ENCODE data around the gene TAF3.
A peak's percentile ranks its signal among the peaks of the same experiment; 100 is the strongest.

The TAF3 gene

DNA sequence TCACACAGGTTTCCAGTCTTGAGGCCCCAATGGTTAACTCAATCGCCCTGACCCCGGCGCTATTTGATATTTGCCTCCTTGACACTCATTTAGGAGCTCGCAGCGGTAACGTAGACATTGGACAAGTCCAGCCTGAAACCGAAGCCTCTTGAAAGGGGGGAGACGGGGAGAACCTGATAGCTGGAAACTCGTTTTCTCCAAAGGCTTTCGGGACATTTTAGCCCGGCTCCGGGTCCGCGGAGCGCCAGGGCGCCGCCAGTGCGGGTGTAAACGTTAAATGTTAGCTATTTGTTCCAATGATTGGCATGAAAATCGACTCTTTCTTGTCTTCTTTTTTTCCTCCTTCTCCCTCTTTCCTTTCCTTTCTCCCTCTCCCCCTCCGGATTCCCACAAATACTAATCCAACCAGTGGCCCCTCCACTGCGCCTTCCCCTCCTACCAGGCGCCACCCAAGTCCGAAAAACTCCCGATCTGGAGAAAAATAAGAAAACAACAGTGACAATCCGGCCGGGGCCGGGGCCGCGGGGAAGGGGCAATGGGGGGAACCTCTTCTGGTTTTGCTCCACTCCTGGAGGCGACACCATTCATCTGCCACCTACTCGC lies 219.0 kb downstream of the TAF3 start:
- no peak overlapping the region for H3K9ac ChIP-seq (ENCODE audit: low read depth, low read length)
- H3K79me2 ChIP-seq (ENCODE audit: insufficient read depth, low read length): no peaks in the 10 kb centered on the region
- no peak overlapping the region for H3K4me3 ChIP-seq (ENCODE audit: low read depth in 1 of 2, low read length in 2 of 2)
- TF ChIP-seq, protein P1, sequence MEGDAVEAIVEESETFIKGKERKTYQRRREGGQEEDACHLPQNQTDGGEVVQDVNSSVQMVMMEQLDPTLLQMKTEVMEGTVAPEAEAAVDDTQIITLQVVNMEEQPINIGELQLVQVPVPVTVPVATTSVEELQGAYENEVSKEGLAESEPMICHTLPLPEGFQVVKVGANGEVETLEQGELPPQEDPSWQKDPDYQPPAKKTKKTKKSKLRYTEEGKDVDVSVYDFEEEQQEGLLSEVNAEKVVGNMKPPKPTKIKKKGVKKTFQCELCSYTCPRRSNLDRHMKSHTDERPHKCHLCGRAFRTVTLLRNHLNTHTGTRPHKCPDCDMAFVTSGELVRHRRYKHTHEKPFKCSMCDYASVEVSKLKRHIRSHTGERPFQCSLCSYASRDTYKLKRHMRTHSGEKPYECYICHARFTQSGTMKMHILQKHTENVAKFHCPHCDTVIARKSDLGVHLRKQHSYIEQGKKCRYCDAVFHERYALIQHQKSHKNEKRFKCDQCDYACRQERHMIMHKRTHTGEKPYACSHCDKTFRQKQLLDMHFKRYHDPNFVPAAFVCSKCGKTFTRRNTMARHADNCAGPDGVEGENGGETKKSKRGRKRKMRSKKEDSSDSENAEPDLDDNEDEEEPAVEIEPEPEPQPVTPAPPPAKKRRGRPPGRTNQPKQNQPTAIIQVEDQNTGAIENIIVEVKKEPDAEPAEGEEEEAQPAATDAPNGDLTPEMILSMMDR (IDR thresholded peaks at IDR 0.05; ENCODE audit: borderline replicate concordance, extremely low read depth, low read length, poor library complexity, severe bottlenecking): no peak
- DNase-seq (no peak), ATAC-seq (ENCODE audit: insufficient read depth, low read depth) (no peak)
- H3K4me2 ChIP-seq (ENCODE audit: insufficient read depth, low read length): no peak overlapping the region
- H3K36me3 ChIP-seq (ENCODE audit: insufficient read depth, low read length): no peaks in the 10 kb centered on the region
- no peak overlapping the region for H2AFZ ChIP-seq (ENCODE audit: low read depth, low read length)
- H3K9me3 ChIP-seq (ENCODE audit: insufficient read depth, low read length, severe bottlenecking): no peaks in the 10 kb centered on the region
- H3K27me3 ChIP-seq (ENCODE audit: insufficient read depth, low read length, poor library complexity): peaks cover 5% of the 10 kb centered on the region
- H3K4me1 ChIP-seq (ENCODE audit: insufficient read depth, low read length): no peaks in the 10 kb centered on the region
- no peaks in the 10 kb centered on the region for H4K20me1 ChIP-seq (ENCODE audit: insufficient read depth, low read length)
- H3K27ac ChIP-seq (ENCODE audit: low read length): no peak overlapping the region

DNA sequence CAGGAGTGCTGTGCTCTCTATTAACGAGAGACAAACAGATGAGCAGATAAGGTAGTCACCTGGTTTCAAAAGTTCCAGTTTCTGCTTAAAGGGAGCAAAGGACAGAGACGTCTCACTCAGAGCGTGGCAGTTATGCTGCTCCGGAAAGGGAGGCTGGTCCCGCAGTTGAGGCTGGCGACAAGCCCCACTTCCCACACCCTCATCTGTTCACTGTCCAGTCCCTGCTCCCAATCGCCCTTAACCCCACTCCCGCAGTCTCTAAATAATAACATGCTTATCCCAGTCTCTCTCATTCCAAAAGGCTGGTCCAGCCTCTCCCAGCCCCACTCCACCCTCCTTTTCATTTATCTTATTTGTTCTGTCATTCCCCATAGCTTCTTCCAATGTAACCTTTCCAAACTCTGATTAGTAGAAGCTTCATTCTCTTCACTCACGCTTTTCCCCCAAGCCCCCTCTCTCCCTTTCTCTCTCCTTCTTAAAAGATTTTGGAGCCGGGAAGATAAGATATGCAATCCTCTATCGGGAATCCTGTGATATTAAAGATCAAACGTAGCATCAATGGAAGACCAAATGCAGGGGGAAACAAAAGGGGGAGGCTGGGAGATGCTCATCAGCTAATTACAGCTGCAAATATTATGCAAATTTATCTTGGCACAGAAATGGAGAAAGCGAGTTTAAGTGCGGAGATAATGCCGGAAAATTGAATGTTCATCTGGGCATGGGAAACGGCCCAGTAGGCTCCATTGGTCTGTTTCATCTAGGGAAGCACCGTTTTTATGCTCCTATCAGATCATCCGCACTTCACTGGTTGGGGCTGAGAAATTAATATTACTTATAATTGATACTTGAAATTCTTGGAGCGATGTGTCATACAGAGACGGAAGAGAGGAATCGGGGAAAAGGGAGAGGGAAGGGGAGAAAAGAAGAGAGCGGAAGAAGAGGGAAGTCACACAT lies 219.9 kb downstream of the TAF3 start:
- Histone ChIP-seq H3K4me1 (ENCODE audit: insufficient read depth, low read length) (no peaks in the 10 kb centered on the region), H3K79me2 (ENCODE audit: insufficient read depth, low read length) (no peaks in the 10 kb centered on the region), H3K9ac (ENCODE audit: low read depth, low read length) (no peak overlapping the region), H3K4me2 (ENCODE audit: insufficient read depth, low read length) (no peak overlapping the region), H3K36me3 (ENCODE audit: insufficient read depth, low read length) (no peaks in the 10 kb centered on the region), H2AFZ (ENCODE audit: low read depth, low read length) (no peak overlapping the region), H3K4me3 (ENCODE audit: low read depth in 1 of 2, low read length in 2 of 2) (no peak overlapping the region), H3K27ac (ENCODE audit: low read length) (no peak overlapping the region), H4K20me1 (ENCODE audit: insufficient read depth, low read length) (no peaks in the 10 kb centered on the region), H3K9me3 (ENCODE audit: insufficient read depth, low read length, severe bottlenecking) (no peaks in the 10 kb centered on the region), H3K27me3 (ENCODE audit: insufficient read depth, low read length, poor library complexity) (peaks cover 5% of the 10 kb centered on the region)
- DNase-seq (no peak), ATAC-seq (ENCODE audit: insufficient read depth, low read depth) (no peak)
- TF ChIP-seq EZH2 (IDR thresholded peaks at IDR 0.05; ENCODE audit: borderline replicate concordance, low read depth, low read length, severe bottlenecking): no peak
- TF ChIP-seq, protein P1 (IDR thresholded peaks at IDR 0.05; ENCODE audit: borderline replicate concordance, extremely low read depth, low read length, poor library complexity, severe bottlenecking): no peak

DNA sequence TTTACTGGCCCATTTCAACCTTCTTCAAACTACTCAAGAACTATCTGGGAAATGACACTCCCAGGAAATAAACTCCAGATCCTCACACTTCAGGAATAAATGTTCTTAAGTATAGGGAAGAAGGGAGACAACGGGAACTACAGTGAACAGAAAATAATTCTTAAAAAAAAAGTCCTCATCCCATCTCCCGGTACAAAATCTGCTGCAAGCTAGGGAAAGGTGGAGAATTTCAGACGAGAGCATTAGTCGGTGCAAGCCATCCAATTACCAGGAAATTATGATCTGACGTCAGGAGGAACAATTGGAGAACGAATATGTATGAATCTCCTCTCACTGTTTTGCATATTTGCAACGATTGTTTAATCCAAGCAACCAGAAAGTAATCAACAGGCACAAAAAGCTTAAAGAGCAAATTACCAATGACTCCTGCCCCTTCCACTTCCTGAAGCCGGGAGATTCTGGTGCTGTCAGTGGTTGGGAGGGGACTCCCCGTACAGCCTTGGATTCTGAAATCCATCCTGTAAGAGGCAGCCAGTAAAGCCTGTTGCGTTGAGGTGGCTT lies 221.1 kb downstream of the TAF3 start:
- no peak overlapping the region for H3K4me3 ChIP-seq (ENCODE audit: low read depth in 1 of 2, low read length in 2 of 2)
- DNase-seq (no peak), ATAC-seq (ENCODE audit: insufficient read depth, low read depth) (no peak)
- no peaks in the 10 kb centered on the region for H3K36me3 ChIP-seq (ENCODE audit: insufficient read depth, low read length)
- no peaks in the 10 kb centered on the region for H3K79me2 ChIP-seq (ENCODE audit: insufficient read depth, low read length)
- H3K27me3 ChIP-seq (ENCODE audit: insufficient read depth, low read length, poor library complexity): peaks cover 5% of the 10 kb centered on the region
- no peak overlapping the region for H3K9ac ChIP-seq (ENCODE audit: low read depth, low read length)
- no peaks in the 10 kb centered on the region for H3K9me3 ChIP-seq (ENCODE audit: insufficient read depth, low read length, severe bottlenecking)
- H3K27ac ChIP-seq (ENCODE audit: low read length): no peak overlapping the region
- no peak for TF ChIP-seq EZH2 (IDR thresholded peaks at IDR 0.05; ENCODE audit: borderline replicate concordance, low read depth, low read length, severe bottlenecking)
- TF ChIP-seq, protein P1 (IDR thresholded peaks at IDR 0.05; ENCODE audit: borderline replicate concordance, extremely low read depth, low read length, poor library complexity, severe bottlenecking): no peak
- 0 out of 2 replicates have a peak overlapping the region, but pooled peaks have one; percentile 5 for H2AFZ ChIP-seq (ENCODE audit: low read depth, low read length)
- no peak overlapping the region for H3K4me2 ChIP-seq (ENCODE audit: insufficient read depth, low read length)
- no peaks in the 10 kb centered on the region for H4K20me1 ChIP-seq (ENCODE audit: insufficient read depth, low read length)
- H3K4me1 ChIP-seq (ENCODE audit: insufficient read depth, low read length): no peaks in the 10 kb centered on the region

Measured in DND-41 (cell line).